BJ (cell line): ENCODE measurements around the gene EPHA3. TPM values are rescaled to one million over a fixed set of nuclear protein-coding genes. Genes with fewer than 3 reads are reported as not detected.

Experiments used
- CTCF ChIA-PET: fragments of 350-600 bp; formaldehyde crosslinking; extraction: SDS; loops from one replicate; lab custom pipeline; 2021; ENCODE audit warnings: antibody characterized with exemption, inconsistent platforms; lab: Yijun Ruan, JAX
- POLR2A ChIA-PET: fragments of 300-600 bp; sonication (Branson Sonifier 250); formaldehyde crosslinking; extraction: SDS; loops from one replicate; lab custom pipeline; 2021; ENCODE audit warnings: antibody characterized with exemption; lab: Charles Lee
- DNase-seq: peaks from one replicate; pipeline ENCODE4 v3.0.0-alpha.2; 2011; ENCODE audit warnings: low read depth
- H3K27me3 ChIP-seq: 2 replicates; pipeline ENCODE4 v1.6.0; 2011; ENCODE audit warnings: low read length; ENCODE audit not compliant: control insufficient read depth, insufficient read depth
- H3K36me3 ChIP-seq: 2 replicates; pipeline ENCODE4 v1.5.1; 2011; ENCODE audit warnings: low read length; ENCODE audit not compliant: control insufficient read depth, insufficient read depth
- H3K4me3 ChIP-seq: 2 replicates; pipeline ENCODE4 v1.5.1; 2011; ENCODE audit warnings: low read depth, mild to moderate bottlenecking, control low read depth, low read length
- polyA plus RNA-seq: library from polyadenylated mRNA; depleted of rRNA; stranded (reverse); fragments of >200 nt; gene quantifications from 2 replicates; pipeline ENCODE4 v1.2.3, GENCODE V29; 2011
- TF ChIP-seq, protein P1 (sequence below): IDR thresholded peaks from 2 replicates; pipeline ENCODE4 v1.5.1; 2011; ENCODE audit warnings: low read depth, mild to moderate bottlenecking, control low read depth, inconsistent platforms, low read length, moderate library complexity; ENCODE audit not compliant: insufficient read depth

The EPHA3 gene
- polyA plus RNA-seq, 1 experiment: 0.12 TPM

DNA sequence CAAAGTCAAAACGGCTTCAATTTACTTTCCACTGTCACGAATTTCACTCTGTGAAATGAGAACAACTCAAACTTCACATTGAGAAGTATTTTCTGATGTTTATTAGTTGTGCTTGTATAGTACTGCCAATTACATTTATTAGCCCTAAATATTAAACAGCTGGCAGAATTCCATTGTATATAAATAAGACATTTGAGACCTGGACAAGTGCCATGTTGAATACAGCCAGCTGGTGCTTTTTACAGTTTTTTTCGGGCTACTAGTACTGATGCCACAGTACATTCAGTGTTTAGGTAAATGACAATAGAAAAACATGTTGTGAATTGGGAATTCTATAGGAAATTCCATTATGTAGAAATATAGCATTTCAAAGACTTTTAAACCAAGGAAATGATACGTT, 79.0 kb downstream of the EPHA3 start:
- ChIA-PET POLR2A (no interaction called here), CTCF (no interaction called here)
- no peak for DNase-seq
- TF ChIP-seq, protein P1, sequence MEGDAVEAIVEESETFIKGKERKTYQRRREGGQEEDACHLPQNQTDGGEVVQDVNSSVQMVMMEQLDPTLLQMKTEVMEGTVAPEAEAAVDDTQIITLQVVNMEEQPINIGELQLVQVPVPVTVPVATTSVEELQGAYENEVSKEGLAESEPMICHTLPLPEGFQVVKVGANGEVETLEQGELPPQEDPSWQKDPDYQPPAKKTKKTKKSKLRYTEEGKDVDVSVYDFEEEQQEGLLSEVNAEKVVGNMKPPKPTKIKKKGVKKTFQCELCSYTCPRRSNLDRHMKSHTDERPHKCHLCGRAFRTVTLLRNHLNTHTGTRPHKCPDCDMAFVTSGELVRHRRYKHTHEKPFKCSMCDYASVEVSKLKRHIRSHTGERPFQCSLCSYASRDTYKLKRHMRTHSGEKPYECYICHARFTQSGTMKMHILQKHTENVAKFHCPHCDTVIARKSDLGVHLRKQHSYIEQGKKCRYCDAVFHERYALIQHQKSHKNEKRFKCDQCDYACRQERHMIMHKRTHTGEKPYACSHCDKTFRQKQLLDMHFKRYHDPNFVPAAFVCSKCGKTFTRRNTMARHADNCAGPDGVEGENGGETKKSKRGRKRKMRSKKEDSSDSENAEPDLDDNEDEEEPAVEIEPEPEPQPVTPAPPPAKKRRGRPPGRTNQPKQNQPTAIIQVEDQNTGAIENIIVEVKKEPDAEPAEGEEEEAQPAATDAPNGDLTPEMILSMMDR: no peak
- Histone ChIP-seq H3K27me3 (no peaks in the 10 kb centered on the region), H3K36me3 (no peaks in the 10 kb centered on the region), H3K4me3 (no peak overlapping the region)

GRCh38 chr3:89198591-89198990, 91.2 kb downstream of the EPHA3 start:
- DNase-seq: no peak
- no peaks in the 10 kb centered on the region for H3K27me3 ChIP-seq
- POLR2A ChIA-PET: no interaction called here
- H3K4me3 ChIP-seq: no peak overlapping the region
- H3K36me3 ChIP-seq: no peaks in the 10 kb centered on the region
- CTCF ChIA-PET: no interaction called here
- TF ChIP-seq, protein P1: no peak

- ChIA-PET POLR2A (no interaction called here), CTCF (no interaction called here)
- peak; percentile 76 for DNase-seq
- TF ChIP-seq, protein P1: no peak
- Histone ChIP-seq H3K27me3 (no peaks in the 10 kb centered on the region), H3K36me3 (no peaks in the 10 kb centered on the region), H3K4me3 (no peak overlapping the region)
These were observed 105.2 kb downstream of the EPHA3 start for GRCh38 chr3:89212619-89213018.

GRCh38 chr3:89216016-89216739, 108.8 kb downstream of the EPHA3 start:
- H3K4me3 ChIP-seq: no peak overlapping the region
- no peaks in the 10 kb centered on the region for H3K36me3 ChIP-seq
- H3K27me3 ChIP-seq: no peaks in the 10 kb centered on the region
- TF ChIP-seq, protein P1: no peak
- ChIA-PET POLR2A (no interaction called here), CTCF (no interaction called here)
- DNase-seq: no peak

- POLR2A ChIA-PET: no interaction called here
- no peak for DNase-seq
- Histone ChIP-seq H3K36me3 (no peaks in the 10 kb centered on the region), H3K27me3 (no peaks in the 10 kb centered on the region), H3K4me3 (no peak overlapping the region)
- TF ChIP-seq, protein P1: no peak
- CTCF ChIA-PET: interaction anchor here (1.2 kb wide), 1 partner anchor 24 kb away, joined by 3 read pairs; no protein-coding TSS in a partner anchor
These were observed 109.8 kb downstream of the EPHA3 start for GRCh38 chr3:89217148-89217685.
